HS-27A (cell line): ENCODE measurements around the gene IFT20.
A peak's percentile ranks its signal among the peaks of the same experiment; 100 is the strongest.

Experiments
- DNase-seq: peaks from one replicate; pipeline ENCODE4 v3.0.0-alpha.2; 2012; ENCODE audit warnings: low read depth, missing footprints

The IFT20 gene

GRCh38 chr17:28334666-28335200, 539 bp downstream of the IFT20 start:
- no peak for DNase-seq

- no peak for DNase-seq
Observed at GRCh38 chr17:28334171-28334570, 1.1 kb downstream of the IFT20 start.

- no peak for DNase-seq
Observed at GRCh38 chr17:28333083-28333746, 2.1 kb downstream of the IFT20 start.

GRCh38 chr17:28331891-28332420, 3.3 kb downstream of the IFT20 start:
- no peak for DNase-seq

GRCh38 chr17:28330671-28331070, 4.6 kb downstream of the IFT20 start:
- no peak for DNase-seq

GRCh38 chr17:28328325-28328724, 6.9 kb downstream of the IFT20 start:
- DNase-seq, result no peak

GRCh38 chr17:28327709-28328108, 7.6 kb downstream of the IFT20 start:
- no peak for DNase-seq

GRCh38 chr17:28327031-28327607, 8.2 kb downstream of the IFT20 start:
- DNase-seq, result no peak

GRCh38 chr17:28326114-28326513, 9.2 kb downstream of the IFT20 start:
- DNase-seq, result no peak

GRCh38 chr17:28325211-28325610, 10.1 kb downstream of the IFT20 start:
- no peak for DNase-seq

- DNase-seq, result no peak
Observed at GRCh38 chr17:28324781-28325180, 10.5 kb downstream of the IFT20 start.

- DNase-seq, result no peak
Observed at GRCh38 chr17:28324267-28324745, 11.0 kb downstream of the IFT20 start.

GRCh38 chr17:28320215-28321061, 14.8 kb downstream of the IFT20 start:
- DNase-seq, result no peak

- no peak for DNase-seq
Observed at GRCh38 chr17:28319598-28319935, 15.7 kb downstream of the IFT20 start.

- DNase-seq, result peak; percentile 76
Observed at GRCh38 chr17:28318759-28319597, 16.3 kb downstream of the IFT20 start, which contains the start of gene TMEM97. Gene TMEM97, plus strand, starts transcription at chr17:28319200. Its CDS starts 40 bp downstream, at chr17:28319240.

- no peak for DNase-seq
Observed at GRCh38 chr17:28317966-28318758, 17.1 kb downstream of the IFT20 start.

GRCh38 chr17:28317099-28317965, 17.9 kb downstream of the IFT20 start:
- DNase-seq, result no peak

- DNase-seq, result no peak
Observed at GRCh38 chr17:28315846-28316705, 19.2 kb downstream of the IFT20 start.

GRCh38 chr17:28313841-28314240, 21.4 kb downstream of the IFT20 start:
- DNase-seq, result no peak
